GM21360 (cell line): ENCODE measurements around the gene TSPAN14.
"Not testable (repeated sequence)": the region's sequence is repeated elsewhere in the genome, so short reads cannot be mapped to it uniquely, and the experiment has no call there.

Source experiments
- ATAC-seq: cut with Tn5 transposase; IDR thresholded peaks from one replicate; pipeline ENCODE4 v1.9.1; 2021; ENCODE audit warnings: mild to moderate bottlenecking, moderate library complexity; ENCODE audit not compliant: unreplicated experiment

The TSPAN14 gene

DNA sequence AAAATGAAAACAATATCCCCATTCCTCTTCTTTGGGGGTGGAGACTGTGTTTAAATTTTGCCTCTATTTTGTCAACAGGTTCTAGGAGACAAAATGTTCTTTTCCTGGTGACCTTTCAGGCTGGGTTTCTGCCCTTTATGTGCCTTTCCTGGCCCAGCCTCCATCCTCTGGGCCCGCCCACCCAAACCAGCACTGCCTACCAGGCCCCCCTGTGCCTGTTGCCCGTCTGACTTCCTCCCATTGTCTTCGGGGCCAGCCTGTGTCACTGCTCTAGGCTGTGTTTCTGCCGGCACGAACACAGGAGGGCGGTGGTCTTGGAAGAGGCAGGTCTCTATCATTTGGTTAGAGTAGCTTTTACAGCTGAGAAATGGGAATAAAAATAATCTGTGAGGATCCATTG, 13.9 kb downstream of the TSPAN14 start:
- no peak for ATAC-seq

DNA sequence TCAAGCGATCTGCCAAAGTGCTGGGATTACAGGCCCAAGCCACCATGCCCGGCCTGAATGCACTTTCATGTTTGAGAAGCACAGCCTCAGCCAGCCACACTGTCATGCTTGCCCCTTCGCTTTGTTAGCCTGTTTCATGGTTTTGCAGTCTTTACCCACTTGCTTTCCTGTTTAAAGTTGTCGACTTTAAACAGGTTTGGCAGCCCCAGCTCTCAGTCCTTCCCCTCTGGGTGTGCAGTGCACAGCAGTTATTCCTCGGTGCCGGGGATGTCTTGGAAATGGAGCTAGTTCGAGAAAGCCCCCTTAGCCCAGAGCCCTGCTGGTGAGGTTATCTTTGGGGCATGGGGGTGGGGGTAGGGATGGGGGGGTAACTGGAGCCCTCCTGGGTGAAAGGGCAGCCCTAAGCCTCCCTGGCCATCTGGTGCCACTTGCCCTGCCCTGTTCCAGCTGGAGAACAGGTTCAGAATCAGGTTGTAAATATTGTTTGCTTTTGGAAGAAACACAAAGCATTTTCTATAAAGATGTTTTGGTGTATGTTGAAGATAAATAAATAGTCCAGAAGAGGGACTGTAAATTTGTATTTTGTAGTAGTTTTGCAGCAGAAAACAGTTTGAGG, 14.8 kb downstream of the TSPAN14 start:
- ATAC-seq, result no peak

DNA sequence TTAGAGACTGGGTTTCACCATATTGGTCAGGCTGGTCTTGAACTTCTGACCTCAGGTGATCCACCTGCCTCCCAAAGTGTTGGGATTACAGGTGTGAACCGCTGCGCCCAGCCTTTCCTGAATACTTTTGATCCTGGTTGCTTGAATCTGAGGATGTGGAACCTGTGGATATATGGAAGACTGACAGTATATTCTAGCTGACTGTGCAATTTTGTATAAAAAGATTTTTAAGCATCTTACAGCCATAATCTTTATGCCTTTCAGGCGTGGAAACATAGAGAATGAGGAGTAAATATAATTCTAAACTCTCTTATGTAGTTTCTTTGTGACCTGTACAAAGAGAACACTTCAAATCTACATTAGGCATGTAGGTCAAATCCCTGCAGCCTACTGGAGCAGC, 16.2 kb downstream of the TSPAN14 start:
- ATAC-seq, result no peak

DNA sequence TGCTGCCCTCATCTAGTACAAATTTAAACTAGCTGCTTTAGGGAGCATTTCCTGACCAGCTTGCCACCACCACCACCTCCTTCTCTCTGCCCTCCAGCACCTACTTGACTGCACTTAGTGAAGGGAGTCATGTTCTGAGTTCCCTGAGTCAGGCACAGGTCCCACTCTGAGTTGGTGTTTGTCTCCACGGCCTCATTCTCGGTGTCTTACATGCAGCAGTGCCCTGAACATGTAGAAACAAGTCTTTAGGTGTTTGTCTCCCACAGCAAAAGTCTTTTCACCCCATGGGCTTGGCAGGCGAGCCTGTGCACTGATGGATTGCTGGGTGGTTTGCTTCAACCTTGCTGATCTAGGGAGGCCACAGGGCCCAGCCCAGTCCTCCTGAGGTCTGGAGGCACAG, 16.9 kb downstream of the TSPAN14 start:
- ATAC-seq, result no peak

DNA sequence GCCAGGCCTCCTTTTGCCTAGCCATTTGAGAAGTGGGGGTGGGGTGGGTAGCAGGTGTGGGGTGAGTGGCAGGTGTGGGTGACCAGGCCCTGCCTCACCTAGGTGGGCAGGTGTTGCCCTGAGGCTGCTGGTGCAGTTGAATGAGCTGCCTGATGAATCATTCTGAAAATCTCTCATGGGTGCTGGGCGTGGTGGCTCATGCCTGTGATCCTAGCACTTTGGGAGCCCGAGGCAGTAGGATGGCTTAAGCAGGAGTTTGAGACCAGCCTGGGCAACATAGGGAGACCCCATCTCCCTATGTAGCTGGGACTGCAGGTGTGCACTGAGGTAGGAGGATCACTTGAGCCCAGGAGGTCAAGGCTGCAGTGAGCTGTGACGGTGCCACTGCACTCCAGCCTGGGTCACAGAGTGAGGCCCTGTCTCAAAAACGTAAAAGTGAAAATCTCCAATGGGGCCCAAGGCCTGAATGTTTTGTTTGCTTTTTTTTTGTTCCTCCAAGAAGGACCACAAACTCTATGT, 17.7 kb downstream of the TSPAN14 start:
- peak; percentile 43 for ATAC-seq

DNA sequence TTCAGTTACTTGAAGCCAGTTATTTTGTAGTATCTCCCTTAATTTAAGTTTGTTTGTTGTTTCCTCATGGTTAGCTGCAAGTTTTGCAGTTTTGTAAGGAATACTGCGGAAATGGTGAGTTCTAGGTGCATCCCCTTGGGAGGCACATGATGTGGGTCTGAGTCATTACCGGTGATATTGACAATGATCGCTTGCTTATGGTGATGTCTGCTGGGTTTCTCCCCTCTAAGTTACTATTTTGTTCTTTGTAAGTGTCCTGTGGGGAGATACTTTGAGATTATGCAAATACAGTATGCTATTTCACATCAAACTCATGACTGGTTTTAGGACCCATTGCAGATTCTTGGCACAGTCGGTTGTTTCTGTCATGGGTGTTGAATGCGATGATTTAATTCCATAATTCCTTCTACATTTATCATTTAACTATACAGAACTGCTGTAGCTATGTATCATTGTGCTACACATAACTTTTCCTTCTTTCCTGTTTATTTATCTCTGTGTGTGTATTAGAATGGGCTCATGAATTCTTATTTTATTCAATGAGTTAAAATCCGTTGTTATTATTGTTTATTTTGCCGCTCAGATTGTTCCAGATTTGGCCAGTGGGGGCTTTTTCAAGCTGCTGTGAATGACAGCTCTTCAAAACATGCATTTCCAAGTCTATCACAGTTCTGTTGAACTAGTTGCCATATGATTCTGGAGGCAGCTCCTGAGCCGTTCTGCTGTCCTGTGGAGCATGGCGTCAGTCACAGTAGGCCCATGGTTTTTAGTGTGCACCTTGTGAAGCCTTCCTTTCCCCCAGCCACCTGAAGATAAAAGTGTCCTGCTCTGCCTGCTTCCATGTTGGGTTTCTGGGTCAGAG, 18.4 kb downstream of the TSPAN14 start:
- peak; percentile 90 for ATAC-seq

DNA sequence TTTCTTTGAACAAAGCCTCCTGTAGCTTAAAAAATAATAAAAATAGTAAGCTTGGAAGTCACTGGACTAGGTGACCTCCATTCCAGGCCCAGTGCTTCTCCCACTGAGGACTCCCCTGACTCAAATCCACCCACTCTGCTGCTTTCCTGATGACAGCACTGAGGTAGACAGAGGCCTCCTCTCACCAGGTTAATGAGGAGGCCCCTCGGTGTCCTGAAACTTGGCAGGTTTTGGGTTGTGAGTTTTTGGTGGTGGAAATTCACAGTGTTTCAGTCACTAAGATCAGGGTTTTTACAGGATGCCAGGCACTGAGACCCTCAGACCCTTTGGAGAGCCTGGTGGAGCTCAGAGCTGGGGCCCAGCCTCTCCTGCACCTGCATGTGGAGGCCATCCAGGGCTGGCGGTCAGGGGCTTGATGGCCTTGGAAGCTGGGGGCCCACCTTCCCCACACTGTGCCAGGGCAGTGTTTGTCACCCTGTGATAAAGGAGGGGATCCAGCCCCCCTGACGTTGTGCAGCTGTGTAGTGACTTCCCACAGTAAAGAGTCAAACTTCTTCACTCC, 19.1 kb downstream of the TSPAN14 start:
- ATAC-seq, result no peak

DNA sequence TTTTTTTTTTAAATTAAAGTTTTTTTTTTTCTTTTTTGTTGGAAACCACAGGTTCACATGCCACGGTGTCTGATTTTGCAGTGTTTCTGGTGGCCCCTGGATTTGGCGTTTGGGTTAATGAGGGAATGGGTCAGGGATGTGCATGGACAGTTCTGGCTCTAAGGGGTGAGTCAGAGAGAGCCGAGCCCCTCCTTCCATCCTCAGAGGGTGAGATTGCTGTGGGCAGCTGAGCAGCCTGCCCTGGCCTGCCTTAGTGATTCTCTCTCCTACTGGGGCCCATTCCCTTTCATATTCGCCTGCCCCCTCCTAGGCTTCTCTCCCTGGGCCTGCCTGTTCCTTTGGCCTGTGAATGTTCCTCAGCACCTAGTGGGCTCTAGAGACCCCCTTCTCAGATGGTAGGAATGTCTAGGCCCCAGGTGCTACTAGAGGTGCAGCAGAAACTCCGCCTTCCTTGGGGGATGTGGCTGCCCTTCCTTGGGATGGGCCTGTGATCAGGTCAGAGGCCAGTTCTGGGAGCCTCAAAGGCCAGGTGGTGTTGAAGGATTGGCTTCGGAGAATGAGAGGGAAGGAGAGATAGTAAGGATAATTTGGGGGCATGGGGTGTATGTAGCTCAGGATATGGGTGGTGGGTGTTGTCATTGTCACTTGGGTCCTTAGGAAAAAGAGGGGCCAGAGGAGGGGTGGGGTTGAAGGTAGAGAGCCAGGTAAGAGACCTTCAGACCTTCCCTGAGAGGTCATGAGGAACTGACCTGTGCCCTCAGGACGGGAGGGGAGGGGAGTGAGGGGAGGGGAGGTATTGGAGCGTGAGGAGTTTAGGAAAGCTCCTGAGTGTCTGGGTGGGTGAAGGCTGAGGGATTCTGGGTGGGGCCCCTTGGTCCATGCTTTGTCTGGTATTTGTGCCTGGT, 19.8 kb downstream of the TSPAN14 start:
- no peak for ATAC-seq

DNA sequence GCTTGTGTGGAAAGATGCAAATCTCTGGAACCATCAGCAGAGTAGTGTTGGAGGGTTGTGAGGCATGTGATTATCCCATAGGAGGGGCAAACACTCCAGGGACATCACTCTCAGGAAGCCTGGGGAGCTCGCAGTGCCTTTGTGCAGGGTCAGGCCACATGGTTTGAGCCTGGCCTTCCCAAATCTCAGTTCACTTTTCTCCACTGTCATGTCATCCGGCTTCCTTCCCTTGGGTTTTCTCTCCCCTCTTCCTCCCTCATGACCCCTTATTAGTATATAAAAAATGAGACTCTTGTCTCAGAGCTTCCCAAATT, 20.4 kb downstream of the TSPAN14 start:
- no peak for ATAC-seq

DNA sequence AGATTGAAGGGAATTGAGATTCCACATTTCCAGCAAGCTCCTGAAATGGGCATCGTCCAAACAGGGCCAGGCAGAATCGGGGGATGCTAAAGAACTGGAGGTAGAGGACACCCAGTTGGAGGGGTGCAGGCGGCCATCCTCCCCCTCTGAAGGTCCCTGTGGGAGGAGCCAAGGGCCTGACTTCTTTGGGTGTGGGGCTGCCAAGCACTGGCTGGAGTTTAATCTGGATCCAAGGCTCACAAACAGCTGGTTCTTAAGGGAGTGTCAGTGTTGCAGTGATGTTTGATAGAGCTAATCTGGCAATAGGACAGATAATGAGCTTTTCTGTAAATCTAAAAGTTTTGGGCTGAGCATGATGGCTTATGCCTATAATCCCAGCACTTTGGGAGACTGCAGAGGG, 20.8 kb downstream of the TSPAN14 start:
- ATAC-seq, result no peak

DNA sequence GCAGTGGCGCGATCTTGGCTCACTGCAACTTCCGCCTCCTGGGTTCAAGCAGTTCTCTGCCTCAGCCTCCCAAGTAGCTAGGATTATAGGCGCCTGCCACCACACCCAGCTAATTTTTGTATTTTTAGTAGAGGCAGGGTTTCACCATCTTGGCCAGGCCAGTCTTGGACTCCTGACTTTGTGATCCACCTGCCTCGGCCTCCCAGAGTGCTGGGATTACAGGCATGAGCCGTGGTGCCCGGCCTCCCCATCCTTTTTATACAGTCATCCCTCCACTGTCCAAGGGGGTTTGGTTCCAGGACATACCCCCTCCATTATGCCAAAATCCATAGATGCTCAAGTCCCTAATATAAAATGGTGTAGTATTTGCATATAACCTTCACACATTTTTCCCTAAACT, 21.5 kb downstream of the TSPAN14 start:
- not testable (repeated sequence) for ATAC-seq

DNA sequence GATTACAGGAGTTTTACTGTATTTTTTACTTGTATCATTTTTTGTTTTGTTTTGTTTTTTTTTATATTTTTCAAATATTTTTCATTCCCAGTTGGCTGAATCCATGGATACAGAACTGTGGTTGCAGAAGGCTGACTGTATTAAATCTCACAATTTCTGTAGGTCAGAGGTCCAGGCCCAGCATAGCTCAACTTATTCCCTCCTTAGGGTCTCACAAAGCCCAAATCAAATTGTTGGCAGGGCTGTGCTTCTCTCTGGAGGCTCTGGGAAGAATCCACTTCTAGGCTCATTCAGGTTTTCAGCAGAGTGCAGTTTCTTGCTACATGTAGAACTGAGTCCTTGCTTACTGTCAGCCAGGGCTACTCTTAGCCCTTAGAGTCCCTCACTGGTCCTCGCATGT, 22.6 kb downstream of the TSPAN14 start:
- ATAC-seq, result no peak

DNA sequence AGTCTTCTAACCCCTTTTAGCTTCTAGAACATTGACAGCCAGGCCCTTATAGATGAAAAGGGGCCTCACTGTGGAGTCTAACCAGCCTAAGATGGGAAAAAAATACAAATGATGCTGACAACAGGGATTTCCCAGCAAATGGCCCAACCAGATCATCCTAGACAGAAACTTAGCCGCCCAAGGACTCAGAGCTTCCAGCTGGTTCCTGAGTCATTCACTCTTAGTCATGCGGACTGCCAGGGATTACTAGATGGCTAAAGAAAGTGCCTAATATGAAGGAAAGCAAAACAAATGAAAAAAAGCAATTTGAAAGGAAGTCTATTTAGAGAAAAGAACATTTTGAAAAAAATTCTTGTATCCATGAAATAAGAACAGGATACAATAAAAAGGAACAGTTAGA, 23.7 kb downstream of the TSPAN14 start:
- no peak for ATAC-seq

DNA sequence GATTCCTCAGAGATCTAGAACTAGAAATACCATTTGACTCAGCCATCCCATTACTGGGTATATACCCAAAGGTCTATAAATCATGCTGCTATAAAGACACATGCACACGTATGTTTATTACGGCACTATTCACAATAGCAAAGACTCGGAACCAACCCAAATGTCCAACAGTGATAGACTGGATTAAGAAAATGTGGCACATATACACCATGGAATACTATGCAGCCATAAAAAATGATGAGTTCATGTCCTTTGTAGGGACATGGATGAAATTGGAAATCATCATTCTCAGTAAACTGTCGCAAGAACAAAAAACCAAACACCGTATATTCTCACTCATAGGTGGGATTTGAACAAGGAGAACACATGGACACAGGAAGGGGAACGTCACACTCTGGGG, 26.3 kb downstream of the TSPAN14 start:
- not testable (repeated sequence) for ATAC-seq

DNA sequence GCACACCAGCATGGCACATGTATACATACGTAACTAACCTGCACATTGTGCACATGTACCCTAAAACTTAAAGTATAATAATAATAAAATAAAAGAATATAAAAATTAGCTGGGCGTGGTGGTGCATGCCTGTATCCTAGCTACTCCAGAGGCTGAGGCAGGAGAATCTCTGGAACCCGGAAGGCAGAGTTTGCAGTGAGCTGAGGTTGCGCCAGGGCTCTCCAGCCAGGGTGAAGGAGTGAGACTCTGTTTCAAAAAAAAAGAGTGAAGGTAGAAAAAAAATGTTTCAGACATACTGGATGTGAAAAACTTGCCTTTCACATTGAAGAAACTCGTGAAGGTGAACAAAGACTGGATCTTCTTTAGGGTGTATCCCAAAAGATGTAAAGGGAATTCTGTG, 26.7 kb downstream of the TSPAN14 start:
- no peak for ATAC-seq

DNA sequence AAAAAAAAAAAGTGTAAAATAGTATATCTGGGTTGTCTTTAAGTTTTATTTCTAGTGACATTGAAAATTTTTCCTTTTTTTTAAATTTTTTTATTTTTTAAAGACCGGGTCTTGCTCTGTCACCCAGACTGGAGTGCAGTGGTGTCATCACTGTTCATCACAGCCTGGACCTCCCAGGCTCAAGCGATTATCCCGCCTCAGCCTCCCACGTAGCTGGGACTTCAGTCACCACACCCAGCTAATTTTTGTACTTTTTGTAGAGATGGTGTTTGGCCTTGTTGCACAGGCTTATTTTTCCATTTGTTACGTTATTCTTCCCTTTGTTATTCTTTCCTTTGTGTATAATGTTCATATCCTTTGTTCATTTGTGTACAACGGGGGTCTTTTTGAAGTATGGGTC, 30.1 kb downstream of the TSPAN14 start:
- ATAC-seq, result no peak

DNA sequence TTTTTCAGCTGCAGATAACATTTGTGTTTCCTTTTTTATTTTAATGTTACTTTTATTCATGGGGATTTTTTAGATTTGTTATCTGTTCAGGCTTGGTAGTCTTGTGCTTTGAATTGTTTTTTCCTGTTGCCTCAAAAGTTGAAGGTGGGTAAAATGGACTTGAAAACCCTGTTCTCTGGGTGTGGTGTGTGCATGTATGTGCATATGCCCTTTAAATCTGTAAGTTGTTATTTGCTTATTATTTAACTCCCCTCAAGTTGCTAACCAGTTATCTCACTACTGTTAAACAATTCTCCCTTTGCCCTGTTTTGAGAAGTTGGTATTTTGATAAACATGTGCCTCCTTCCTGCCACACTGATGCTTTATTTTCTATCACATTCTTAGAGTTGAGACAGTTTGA, 30.6 kb downstream of the TSPAN14 start:
- ATAC-seq, result no peak

DNA sequence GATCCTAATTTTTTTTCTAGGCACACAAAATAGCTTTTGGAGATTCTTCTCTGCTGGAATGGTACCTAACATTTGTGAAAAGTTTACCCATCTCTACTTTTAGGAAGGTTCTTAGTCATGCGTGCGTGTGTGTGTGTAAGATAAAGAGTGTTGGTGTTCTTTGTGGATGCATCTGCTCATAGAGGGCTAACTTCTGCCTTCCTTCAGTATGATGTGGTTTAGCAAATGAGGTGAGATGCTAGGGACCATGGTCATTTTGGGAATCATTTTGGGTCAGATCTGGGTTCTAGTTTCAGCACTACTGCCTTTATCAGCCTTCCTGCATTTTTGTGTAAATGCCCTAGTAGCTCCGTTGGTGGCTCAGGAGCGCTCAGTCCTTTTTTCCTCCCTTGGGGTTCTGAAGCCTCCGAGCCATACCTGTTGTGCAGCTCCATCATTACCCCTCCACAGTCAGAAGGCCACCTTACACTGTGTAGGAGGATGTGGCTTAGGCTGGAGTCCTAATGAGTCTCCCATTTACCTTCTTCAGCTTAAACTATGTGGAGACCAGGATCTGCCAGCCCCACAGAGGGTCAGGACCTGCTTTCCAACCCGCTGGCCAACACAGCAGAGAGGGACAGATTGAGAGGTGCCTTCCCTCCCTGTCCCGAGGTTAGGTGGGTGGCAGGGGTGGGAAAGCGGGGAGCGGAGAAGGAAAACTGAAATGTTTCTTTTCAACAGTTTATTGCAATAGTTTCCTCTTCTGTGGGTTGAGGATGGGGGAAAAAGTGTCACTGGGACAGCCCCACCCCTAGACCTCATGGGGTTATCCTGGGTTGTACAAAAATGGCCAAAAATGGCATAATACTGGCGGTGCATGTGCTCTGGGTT, 31.2 kb downstream of the TSPAN14 start:
- ATAC-seq, result no peak

DNA sequence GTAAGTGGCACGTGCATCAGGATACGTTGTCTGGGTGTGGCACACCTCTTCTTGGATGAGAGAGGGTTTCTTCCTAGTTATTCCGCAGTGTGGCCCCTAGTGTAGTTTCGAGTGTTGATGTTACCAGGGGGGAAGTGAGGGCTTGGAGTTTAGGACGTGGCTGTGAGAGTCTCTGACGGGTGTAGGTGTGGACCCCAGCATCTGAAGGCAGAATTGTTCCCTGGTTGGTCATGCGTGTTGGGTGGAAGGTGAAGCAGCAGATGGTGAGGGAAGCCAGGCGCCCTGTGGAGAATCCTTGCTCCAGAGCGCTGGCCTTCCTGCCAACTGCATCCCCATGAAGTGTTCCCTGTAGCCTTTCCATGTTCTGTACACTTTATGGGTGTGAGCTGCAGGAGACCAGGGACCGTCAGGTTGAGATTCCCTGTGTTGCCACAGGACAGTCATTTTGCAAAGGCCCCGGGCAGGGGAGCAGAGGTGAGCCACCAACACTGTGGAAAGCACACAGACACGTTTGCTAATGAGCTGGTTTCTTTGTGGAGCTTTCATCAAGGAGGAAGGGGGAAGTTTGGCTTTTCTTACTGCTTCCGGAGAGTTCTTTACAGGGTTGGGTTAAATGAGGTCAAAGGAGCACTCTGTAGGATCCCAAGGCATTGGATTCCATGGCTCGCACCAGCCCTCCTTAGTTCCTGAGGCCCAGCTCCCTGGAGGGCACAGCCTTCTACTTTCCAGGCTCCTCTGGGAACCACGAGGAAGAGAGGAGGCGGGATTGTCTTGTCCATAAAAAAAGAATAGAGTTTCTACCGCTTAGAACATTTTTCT, 32.0 kb downstream of the TSPAN14 start:
- ATAC-seq, result no peak
